Uterus (tissue), 4 donors: ENCODE results near the gene PTRH1. TPM values are rescaled to one million over a fixed set of nuclear protein-coding genes. Genes with fewer than 3 reads are reported as not detected.

Experiments used
- DNase-seq, 2 donors: peaks; one replicate each; pipeline ENCODE4 v3.0.0-alpha.2; 2019 to 2020
- H3K27ac ChIP-seq, 2 donors: fragments of 200-600 bp; sonication (generic); 1 replicate in 1 of 2; 2 replicates in 1 of 2; pipeline ENCODE4 v1.5.1; 2016 to 2018
- H3K27me3 ChIP-seq, 2 donors: fragments of 200-600 bp; sonication (generic); one replicate each; pipeline ENCODE4 v1.5.1; 2018 to 2019; ENCODE audit warnings: control low read depth in 1 of 2
- H3K36me3 ChIP-seq, 2 donors: fragments of 200-600 bp; sonication (generic); one replicate each; pipeline ENCODE4 v1.5.1; 2019; ENCODE audit warnings: control low read depth in 1 of 2
- H3K4me1 ChIP-seq, 2 donors: fragments of 200-600 bp; sonication (generic); one replicate each; pipeline ENCODE4 v1.5.1; 2018 to 2019; ENCODE audit warnings: control low read depth in 1 of 2
- H3K4me3 ChIP-seq, 2 donors: fragments of 200-600 bp; sonication (generic); 1 replicate in 1 of 2; 2 replicates in 1 of 2; pipeline ENCODE4 v1.5.1; 2018 to 2019; ENCODE audit warnings: mild to moderate bottlenecking in 1 of 2
- H3K9me3 ChIP-seq, 2 donors: fragments of 200-600 bp; sonication (generic); one replicate each; pipeline ENCODE4 v1.5.1; 2019; ENCODE audit warnings: control low read depth in 1 of 2
- CTCF ChIP-seq, 4 experiments: fragments of 200-600 bp in 2 of 4; fragments of 450-650 bp in 2 of 4; sonication (generic) in 2 of 4; IDR thresholded peaks; one replicate each; pipeline ENCODE4 v1.5.1; 2016 to 2019; ENCODE audit warnings: antibody characterized with exemption in 4 of 4, mild to moderate bottlenecking in 2 of 4, moderate library complexity in 1 of 4
- POLR2A ChIP-seq, 2 donors: fragments of 450-650 bp; IDR thresholded peaks; one replicate each; pipeline ENCODE4 v1.6.1; 2016; ENCODE audit warnings: antibody characterized with exemption in 2 of 2, mild to moderate bottlenecking in 1 of 2, moderate library complexity in 1 of 2
- intact Hi-C: fragments of 100-400 bp; cut with DNase I; formaldehyde crosslinking; loops from one replicate; pipeline ENCODE4 v1.15.1; 2023; ENCODE audit warnings: low total_unique reads
- total RNA-seq, 4 donors: library from RNA; depleted of rRNA in 3 of 4; stranded (reverse); fragments of >200 nt in 3 of 4; gene quantifications; one replicate each; pipeline versions ENCODE4 v1.1.0 to v1.2.4, GENCODE V29; 2014 to 2023
- donor health status: DM: yes; HTN: yes; CAD: no.

Gene PTRH1
- total RNA-seq, 4 donors from 2014 or later = 3.8 to 18.4 (median 10.4) TPM

DNA sequence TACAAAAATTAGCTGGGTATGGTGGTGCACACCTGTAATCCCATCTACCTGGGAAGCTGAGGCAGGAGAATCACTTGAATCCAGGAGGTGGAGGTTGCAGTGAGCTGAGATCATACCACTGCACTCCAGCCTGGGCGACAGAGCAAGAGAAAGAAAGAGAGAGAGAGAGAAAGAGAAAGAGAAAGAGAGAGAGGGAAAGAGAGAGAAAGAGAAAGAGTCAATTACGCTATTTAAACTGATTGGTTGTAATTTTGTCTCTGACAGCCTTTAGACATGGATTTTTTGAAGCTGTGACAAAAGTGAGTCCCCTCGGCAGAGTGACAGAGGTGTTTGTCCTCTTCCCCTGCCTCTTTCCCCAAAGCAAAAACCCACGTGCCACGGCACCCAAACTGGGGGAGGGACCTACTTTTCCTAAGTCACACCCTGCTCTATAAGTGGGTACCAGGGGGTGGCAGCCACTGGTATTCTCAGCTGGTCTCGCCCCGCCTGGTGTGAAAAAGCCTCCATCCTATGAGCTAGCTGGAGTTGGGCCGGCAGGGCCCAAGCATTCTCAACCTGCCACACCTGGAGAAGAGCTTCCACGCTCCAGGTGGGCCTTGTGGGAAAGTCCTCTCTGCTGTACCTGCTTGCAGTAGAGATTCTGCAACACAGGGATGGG lies 12.0 kb downstream of the PTRH1 start:
- intact Hi-C loops = no loop called here
- no peak for DNase-seq
- Histone ChIP-seq H3K4me1 (no peaks in the 10 kb centered on the region), H3K27me3 (no peaks in the 10 kb centered on the region), H3K4me3 (no peak overlapping the region), H3K27ac (no peak overlapping the region), H3K36me3 (no peaks in the 10 kb centered on the region), H3K9me3 (no peaks in the 10 kb centered on the region)
- TF ChIP-seq POLR2A (IDR thresholded peaks at IDR 0.05) = no peak

DNA sequence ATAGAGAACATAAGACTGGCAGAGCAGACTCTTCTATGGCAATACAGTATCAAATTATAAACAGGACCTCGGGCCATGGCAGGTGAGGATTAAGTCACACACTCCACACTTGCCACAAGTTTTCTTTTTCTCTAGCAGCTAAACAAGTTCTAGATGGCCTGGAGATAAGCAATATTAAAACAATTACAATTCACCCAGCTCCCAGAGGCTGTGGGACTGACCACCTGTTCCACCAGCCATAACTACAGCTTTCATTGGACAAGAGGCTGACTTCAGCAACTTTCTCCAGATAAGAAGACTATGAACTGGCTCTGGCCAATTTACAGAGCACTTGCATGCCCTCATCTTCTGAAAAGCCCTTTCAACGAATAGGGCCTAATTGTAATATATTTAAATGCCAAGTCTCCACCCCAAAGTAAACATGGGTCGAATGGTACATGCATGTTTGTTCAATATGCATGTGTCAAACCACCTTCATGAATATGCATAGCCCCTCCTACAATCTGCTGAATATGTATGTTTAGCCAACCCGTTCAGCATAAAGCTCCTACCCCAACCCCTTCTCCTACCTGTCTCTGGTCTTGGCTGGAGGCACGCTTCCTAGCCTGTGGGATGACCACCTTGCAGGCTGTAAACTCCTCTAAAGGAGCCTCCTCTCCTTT lies 14.7 kb downstream of the PTRH1 start:
- H3K36me3 ChIP-seq = no peaks in the 10 kb centered on the region
- intact Hi-C loops = no loop called here
- no peaks in the 10 kb centered on the region for H3K4me1 ChIP-seq
- no peak overlapping the region for H3K4me3 ChIP-seq
- H3K27me3 ChIP-seq = no peaks in the 10 kb centered on the region
- no peak overlapping the region for H3K27ac ChIP-seq
- TF ChIP-seq CTCF (IDR thresholded peaks at IDR 0.05) (no peak), POLR2A (IDR thresholded peaks at IDR 0.05) (no peak)
- DNase-seq = no peak
- no peaks in the 10 kb centered on the region for H3K9me3 ChIP-seq

GRCh38 chr9:127700140-127700539 lies 15.3 kb downstream of the PTRH1 start:
- DNase-seq = no peak
- TF ChIP-seq CTCF (IDR thresholded peaks at IDR 0.05) = no peak
- TF ChIP-seq POLR2A (IDR thresholded peaks at IDR 0.05) = no peak
- Histone ChIP-seq H3K4me1 (no peaks in the 10 kb centered on the region), H3K27ac (peak overlapping the region; percentile 80 to 88), H3K27me3 (no peaks in the 10 kb centered on the region), H3K9me3 (no peaks in the 10 kb centered on the region), H3K36me3 (no peaks in the 10 kb centered on the region), H3K4me3 (no peak overlapping the region)
- intact Hi-C loops = no loop called here

- no peaks in the 10 kb centered on the region for H3K27me3 ChIP-seq
- no peaks in the 10 kb centered on the region for H3K36me3 ChIP-seq
- DNase-seq = peak; percentile 96 to 98
- H3K4me1 ChIP-seq = no peaks in the 10 kb centered on the region
- H3K9me3 ChIP-seq = no peaks in the 10 kb centered on the region
- intact Hi-C loops = no loop called here
- peak; percentile 56 to 77 for TF ChIP-seq POLR2A (IDR thresholded peaks at IDR 0.05)
- TF ChIP-seq CTCF (IDR thresholded peaks at IDR 0.05) = peak in 3 of 4 experiments; percentile 19 to 39 (median 31)
- H3K4me3 ChIP-seq = peak overlapping the region; percentile 10 to 33
- H3K27ac ChIP-seq = peak overlapping the region; percentile 80 to 88
Observed at GRCh38 chr9:127698985-127699670, 16.3 kb downstream of the PTRH1 start.

- no peak for DNase-seq
- intact Hi-C loops = no loop called here
- H3K27me3 ChIP-seq = no peaks in the 10 kb centered on the region
- no peaks in the 10 kb centered on the region for H3K4me1 ChIP-seq
- TF ChIP-seq CTCF (IDR thresholded peaks at IDR 0.05) (no peak), POLR2A (IDR thresholded peaks at IDR 0.05) (no peak)
- H3K27ac ChIP-seq = peak overlapping the region; percentile 79 to 88
- no peaks in the 10 kb centered on the region for H3K9me3 ChIP-seq
- H3K36me3 ChIP-seq = no peaks in the 10 kb centered on the region
- H3K4me3 ChIP-seq = no peak overlapping the region
Observed at GRCh38 chr9:127698386-127698785, 17.1 kb downstream of the PTRH1 start.
